Activated CD4-positive, alpha-beta T cell treated with anti-CD3 and anti-CD28 coated beads for 24 hours (primary cell): ENCODE data around the gene ADM.

Experiments
- DNase-seq, 2 donors: peaks; one replicate each; pipeline ENCODE4 v3.0.0-alpha.2; 2020; ENCODE audit warnings: low read depth in 2 of 2

The ADM gene

GRCh38 chr11:10289765-10290380 lies 15.0 kb upstream of the ADM start:
- no peak for DNase-seq

- no peak for DNase-seq
Observed at GRCh38 chr11:10291801-10292638, 12.9 kb upstream of the ADM start.

GRCh38 chr11:10293423-10294289 lies 11.2 kb upstream of the ADM start, which contains the start of gene SBF2:
Gene SBF2 (minus strand): TSS chr11:10294219. CDS start chr11:10294069, 150 bp downstream.
- DNase-seq: peak; percentile 62 to 67

GRCh38 chr11:10294290-10294953 lies 10.5 kb upstream of the ADM start:
- DNase-seq: no peak

GRCh38 chr11:10295064-10295901 lies 9.6 kb upstream of the ADM start:
- no peak for DNase-seq

GRCh38 chr11:10298342-10298741 lies 6.5 kb upstream of the ADM start:
- no peak for DNase-seq

GRCh38 chr11:10301656-10302358 lies 3.1 kb upstream of the ADM start:
- no peak for DNase-seq

GRCh38 chr11:10302359-10302743 lies 2.5 kb upstream of the ADM start:
- DNase-seq: no peak

GRCh38 chr11:10302744-10303557 lies 1.9 kb upstream of the ADM start:
- DNase-seq: no peak

- no peak for DNase-seq
Observed at GRCh38 chr11:10303558-10304363, 1.1 kb upstream of the ADM start.

GRCh38 chr11:10305262-10305963 lies 540 bp downstream of the ADM start:
- DNase-seq: no peak

- no peak for DNase-seq
Observed at GRCh38 chr11:10305964-10306918, 1.4 kb downstream of the ADM start.

GRCh38 chr11:10307022-10307399 lies 2.1 kb downstream of the ADM start:
- DNase-seq: no peak

GRCh38 chr11:10307400-10308200 lies 2.7 kb downstream of the ADM start:
- peak; percentile 72 to 76 for DNase-seq

- no peak for DNase-seq
Observed at GRCh38 chr11:10308201-10308954, 3.5 kb downstream of the ADM start.
